Thoracic aorta (tissue), 2 donors: ENCODE data around the gene MYO1G. TPM values are rescaled to one million over a fixed set of nuclear protein-coding genes. Genes with fewer than 3 reads are reported as not detected.

Source experiments
- ATAC-seq: fragments of 150-250 bp; one replicate; pipeline ENCODE4 v1.8.0; 2017; ENCODE audit warnings: low read depth; ENCODE audit not compliant: insufficient number of reproducible peaks, low FRiP score
- DNase-seq: peaks from one replicate; pipeline ENCODE4 v3.0.0-alpha.2; 2020; ENCODE audit warnings: low spot score
- H3K27ac ChIP-seq, 2 donors: fragments of 200-600 bp; sonication (generic); 1 replicate in 1 of 2; 2 replicates in 1 of 2; pipeline ENCODE4 v1.5.1; 2016; ENCODE audit warnings: mild to moderate bottlenecking in 2 of 2, moderate library complexity in 2 of 2
- H3K27me3 ChIP-seq: fragments of 200-600 bp; sonication (generic); replicated peaks from 2 replicates; pipeline ENCODE4 v1.6.0; 2016; ENCODE audit warnings: mild to moderate bottlenecking; ENCODE audit not compliant: insufficient read depth
- H3K36me3 ChIP-seq: fragments of 200-600 bp; sonication (generic); one replicate; pipeline ENCODE4 v1.5.1; 2016
- H3K4me1 ChIP-seq, 2 donors: fragments of 200-600 bp; sonication (generic); 1 replicate in 1 of 2; 2 replicates in 1 of 2; pipeline versions ENCODE4 v1.5.1 to v1.6.0; 2016; ENCODE audit warnings: low read depth in 2 of 2, mild to moderate bottlenecking in 1 of 2; ENCODE audit not compliant: control insufficient read depth in 1 of 2
- H3K4me3 ChIP-seq: fragments of 200-600 bp; sonication (generic); 2 replicates; pipeline ENCODE4 v1.5.1; 2016; ENCODE audit warnings: mild to moderate bottlenecking
- H3K9me3 ChIP-seq: fragments of 200-600 bp; sonication (generic); 2 replicates; pipeline ENCODE4 v1.5.1; 2016
- total RNA-seq, 2 donors: library from RNA; depleted of rRNA; stranded (reverse); fragments of >200 nt; gene quantifications; one replicate each; pipeline versions ENCODE4 v1.1.0 to v1.2.3, GENCODE V29; 2016
- TF ChIP-seq, protein P1 (sequence below): fragments of 200-600 bp; sonication (generic); IDR thresholded peaks from one replicate; pipeline ENCODE4 v1.5.1; 2019; ENCODE audit warnings: antibody characterized with exemption

MYO1G gene
- total RNA-seq, 2 donors from 2014 or later, result 2.0 to 13.8 TPM

DNA sequence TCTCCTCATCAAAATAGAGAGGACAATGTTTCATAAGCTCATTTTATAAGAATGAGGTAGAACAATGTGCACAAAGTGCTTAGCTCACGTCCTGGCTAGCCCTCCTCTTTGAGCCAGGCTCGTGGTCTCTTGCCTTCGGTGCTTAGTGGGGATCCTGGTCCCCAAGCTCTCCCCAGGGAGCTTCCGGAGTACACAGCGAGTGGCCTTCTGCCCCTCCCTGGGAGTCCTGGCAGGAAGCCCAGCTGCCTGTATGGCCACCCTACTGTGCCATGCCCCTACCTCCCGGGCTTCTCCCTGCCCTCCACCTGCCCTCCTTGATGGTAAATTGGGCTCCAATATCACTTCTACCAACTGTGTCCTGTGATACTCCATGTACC lies 868 bp downstream of the MYO1G start:
- Histone ChIP-seq H3K36me3 (peaks cover 6% of the 10 kb centered on the region), H3K4me3 (peak overlapping the region; percentile 56), H3K4me1 (peaks cover 4 to 17% of the 10 kb centered on the region in 2 donors), H3K9me3 (no peaks in the 10 kb centered on the region), H3K27ac (no peak overlapping the region), H3K27me3 (no peaks in the 10 kb centered on the region)
- ATAC-seq (no peak), DNase-seq (no peak)
- TF ChIP-seq, protein P1, sequence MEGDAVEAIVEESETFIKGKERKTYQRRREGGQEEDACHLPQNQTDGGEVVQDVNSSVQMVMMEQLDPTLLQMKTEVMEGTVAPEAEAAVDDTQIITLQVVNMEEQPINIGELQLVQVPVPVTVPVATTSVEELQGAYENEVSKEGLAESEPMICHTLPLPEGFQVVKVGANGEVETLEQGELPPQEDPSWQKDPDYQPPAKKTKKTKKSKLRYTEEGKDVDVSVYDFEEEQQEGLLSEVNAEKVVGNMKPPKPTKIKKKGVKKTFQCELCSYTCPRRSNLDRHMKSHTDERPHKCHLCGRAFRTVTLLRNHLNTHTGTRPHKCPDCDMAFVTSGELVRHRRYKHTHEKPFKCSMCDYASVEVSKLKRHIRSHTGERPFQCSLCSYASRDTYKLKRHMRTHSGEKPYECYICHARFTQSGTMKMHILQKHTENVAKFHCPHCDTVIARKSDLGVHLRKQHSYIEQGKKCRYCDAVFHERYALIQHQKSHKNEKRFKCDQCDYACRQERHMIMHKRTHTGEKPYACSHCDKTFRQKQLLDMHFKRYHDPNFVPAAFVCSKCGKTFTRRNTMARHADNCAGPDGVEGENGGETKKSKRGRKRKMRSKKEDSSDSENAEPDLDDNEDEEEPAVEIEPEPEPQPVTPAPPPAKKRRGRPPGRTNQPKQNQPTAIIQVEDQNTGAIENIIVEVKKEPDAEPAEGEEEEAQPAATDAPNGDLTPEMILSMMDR, result no peak

GRCh38 chr7:44977304-44977958 lies 1.4 kb downstream of the MYO1G start:
- Histone ChIP-seq H3K27ac (no peak overlapping the region), H3K4me1 (peaks cover 4 to 17% of the 10 kb centered on the region in 2 donors), H3K9me3 (no peaks in the 10 kb centered on the region), H3K27me3 (no peaks in the 10 kb centered on the region), H3K4me3 (peak overlapping the region; percentile 56), H3K36me3 (peaks cover 1% of the 10 kb centered on the region)
- TF ChIP-seq, protein P1, result no peak
- DNase-seq (no peak), ATAC-seq (no peak)

- H3K27ac ChIP-seq, result no peak overlapping the region
- TF ChIP-seq, protein P1, result no peak
- ATAC-seq, result no peak
Observed at GRCh38 chr7:44976746-44977196, 2.0 kb downstream of the MYO1G start.

GRCh38 chr7:44976040-44976745 lies 2.6 kb downstream of the MYO1G start:
- TF ChIP-seq, protein P1, result no peak
- H3K4me3 ChIP-seq, result no peak overlapping the region
- H3K27me3 ChIP-seq, result no peaks in the 10 kb centered on the region
- DNase-seq (no peak), ATAC-seq (no peak)
- no peak overlapping the region for H3K27ac ChIP-seq
- H3K4me1 ChIP-seq, result peaks cover 4 to 17% of the 10 kb centered on the region in 2 donors
- no peaks in the 10 kb centered on the region for H3K36me3 ChIP-seq
- no peaks in the 10 kb centered on the region for H3K9me3 ChIP-seq

More at GRCh38 chr7:44976746-44977196, 2.0 kb downstream of the MYO1G start:
- H3K4me1 ChIP-seq, result peaks cover 4 to 17% of the 10 kb centered on the region in 2 donors
- no peaks in the 10 kb centered on the region for H3K9me3 ChIP-seq
- H3K4me3 ChIP-seq, result no peak overlapping the region
- no peak for DNase-seq
- H3K27me3 ChIP-seq, result no peaks in the 10 kb centered on the region
- H3K36me3 ChIP-seq, result no peaks in the 10 kb centered on the region

DNA sequence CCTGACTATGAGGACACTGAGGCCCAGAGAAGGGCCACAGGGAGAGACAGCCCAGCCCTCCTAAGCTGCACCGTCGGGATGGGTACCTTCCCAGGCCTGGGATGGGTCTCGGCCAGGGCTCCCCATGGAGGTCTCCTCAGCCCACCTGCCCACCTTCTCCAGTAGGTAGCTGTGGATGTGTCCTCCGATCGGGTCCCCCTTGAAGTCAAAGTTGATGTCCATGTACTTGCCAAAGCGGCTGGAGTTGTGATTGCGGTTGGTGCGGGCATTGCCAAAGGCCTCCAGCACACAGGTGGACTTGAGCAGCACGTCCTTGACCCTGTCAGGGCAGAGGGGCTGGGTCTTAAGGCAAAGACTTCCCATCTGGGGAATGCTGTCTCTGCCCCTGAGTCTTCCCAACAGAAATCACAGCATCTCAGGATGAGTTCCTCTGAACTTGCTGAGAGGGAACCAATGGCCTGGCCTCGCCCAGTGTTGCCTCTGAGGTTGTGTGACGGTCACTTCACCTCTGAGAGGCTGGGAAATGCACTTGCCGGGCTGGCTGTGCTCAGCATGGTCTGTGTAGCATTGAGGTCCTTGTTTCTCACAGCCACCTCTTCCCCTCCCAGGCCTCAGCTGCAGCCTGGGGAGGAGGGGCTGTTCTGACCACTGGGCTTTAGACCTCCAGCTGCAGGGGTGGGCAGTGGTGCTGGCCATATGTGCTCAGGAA lies 3.3 kb downstream of the MYO1G start:
- TF ChIP-seq, protein P1, result no peak
- Histone ChIP-seq H3K4me3 (no peak overlapping the region), H3K4me1 (peaks cover 0 to 11% of the 10 kb centered on the region in 2 donors), H3K9me3 (no peaks in the 10 kb centered on the region), H3K27ac (no peak overlapping the region), H3K36me3 (no peaks in the 10 kb centered on the region), H3K27me3 (no peaks in the 10 kb centered on the region)
- DNase-seq (no peak), ATAC-seq (no peak)
